NCI-H748 treated with DMSO at 0.1 percent for 48 hours (cell line): ENCODE data around the gene SMARCA4.

Experiments used
- DNase-seq: peaks from one replicate; lab custom pipeline; 2025; lab: John Stamatoyannopoulos, UW

The SMARCA4 gene

DNA sequence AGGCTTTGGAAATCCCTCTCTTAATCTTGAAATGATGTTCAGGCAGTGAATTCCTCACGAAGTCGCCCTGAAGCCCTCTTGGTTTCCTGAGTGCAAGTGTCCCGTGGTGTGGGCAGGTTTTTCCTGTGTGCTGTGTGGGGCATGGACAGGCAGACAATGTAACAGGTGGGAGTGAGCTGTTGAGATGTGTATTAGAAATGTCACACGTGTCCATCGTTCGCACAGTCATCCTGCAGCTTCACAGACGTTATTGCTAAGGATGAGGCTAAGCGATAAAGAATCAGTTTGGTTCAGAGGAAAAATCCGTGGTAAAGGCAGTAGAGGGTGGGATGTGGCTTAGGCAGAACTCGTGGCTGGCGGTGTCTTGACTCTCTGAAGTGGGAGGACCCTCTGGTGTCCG is 51.7 kb downstream of the SMARCA4 start:
- DNase-seq = no peak

- DNase-seq = no peak
These were observed 52.9 kb downstream of the SMARCA4 start for GRCh38 chr19:11013771-11014170.

- DNase-seq = no peak
These were observed 53.6 kb downstream of the SMARCA4 start for GRCh38 chr19:11014403-11014911.

DNA sequence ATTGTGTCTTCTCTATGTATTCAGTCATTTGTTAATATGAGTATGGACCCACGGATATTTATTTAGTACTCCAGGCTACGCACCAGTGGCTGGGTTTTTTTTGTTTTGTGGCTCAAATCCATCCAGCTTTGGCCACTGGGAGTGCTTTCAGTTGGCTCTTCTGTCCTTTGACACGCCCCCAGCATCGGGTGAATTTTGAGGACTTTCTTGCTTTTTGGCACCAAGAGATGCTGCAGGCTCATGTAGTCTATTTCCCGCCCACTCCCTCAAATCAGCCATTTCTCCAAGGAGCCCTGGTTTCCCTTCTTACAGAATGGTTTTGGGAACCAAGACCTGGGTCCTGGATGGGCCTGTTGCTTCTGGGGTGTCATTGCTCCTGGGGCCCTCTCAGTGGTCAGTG is 55.8 kb downstream of the SMARCA4 start:
- no peak for DNase-seq

GRCh38 chr19:11017275-11018035 is 56.6 kb downstream of the SMARCA4 start:
- no peak for DNase-seq

DNA sequence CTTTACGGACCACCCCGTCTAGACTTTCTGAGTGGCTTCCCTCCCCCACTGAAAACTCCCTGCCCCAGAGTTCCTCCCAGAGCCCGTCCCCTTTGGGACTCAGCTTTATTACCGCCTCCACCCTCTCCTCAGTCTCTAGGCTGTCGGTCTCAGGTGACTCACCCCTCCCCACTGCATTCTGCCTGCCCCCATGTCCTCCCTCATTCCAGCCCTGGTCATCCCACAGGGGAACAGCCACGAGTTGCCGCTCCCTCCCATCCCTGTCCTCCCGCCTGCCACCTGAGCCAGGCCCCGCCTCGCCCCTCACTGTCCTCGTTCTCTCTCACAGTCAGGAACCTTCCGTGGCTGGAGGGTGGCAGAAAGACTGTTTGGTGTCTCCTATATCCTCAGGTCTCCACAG is 57.3 kb downstream of the SMARCA4 start:
- no peak for DNase-seq

GRCh38 chr19:11018763-11019162 is 57.9 kb downstream of the SMARCA4 start:
- DNase-seq = no peak

DNA sequence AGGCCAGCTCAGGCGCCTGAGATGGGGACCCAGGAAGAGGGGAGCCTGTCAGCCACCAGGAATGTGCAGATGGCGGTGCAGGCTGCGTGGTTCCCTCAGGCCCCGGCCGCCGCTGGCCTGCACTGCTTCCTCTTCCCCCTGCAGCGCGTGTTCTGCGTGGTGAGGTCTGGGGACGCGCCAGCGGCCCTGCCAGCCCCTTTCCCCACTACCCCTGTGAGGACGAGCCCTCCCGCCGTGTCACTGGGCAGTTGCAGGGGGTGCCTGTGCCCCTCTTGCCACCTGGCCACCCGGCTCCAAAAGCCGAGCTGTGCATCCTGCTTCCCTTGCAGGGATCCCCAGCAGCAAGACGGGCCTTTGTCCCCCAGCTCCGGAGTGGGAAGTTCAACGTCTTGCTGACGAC is 58.4 kb downstream of the SMARCA4 start:
- no peak for DNase-seq

DNA sequence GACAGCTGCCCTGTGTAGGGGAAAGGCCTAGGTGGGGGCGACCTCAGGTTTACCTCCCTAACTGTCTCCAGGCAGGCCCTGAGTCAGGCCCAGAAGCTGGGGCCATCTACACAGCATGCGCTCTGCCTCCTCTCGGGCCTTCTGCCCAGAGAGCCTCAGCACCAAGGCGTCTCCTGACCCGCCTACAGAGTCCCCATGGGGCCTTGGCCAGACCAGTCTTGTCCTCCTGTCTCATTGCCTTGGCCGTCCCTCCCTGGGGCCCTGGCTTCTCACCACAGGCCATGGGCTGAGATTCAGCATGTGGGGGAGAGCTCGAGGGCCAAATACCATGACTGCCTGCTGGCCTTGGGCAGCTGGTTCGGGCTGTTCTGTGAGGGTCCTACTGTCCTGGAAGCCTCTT is 59.0 kb downstream of the SMARCA4 start:
- no peak for DNase-seq

DNA sequence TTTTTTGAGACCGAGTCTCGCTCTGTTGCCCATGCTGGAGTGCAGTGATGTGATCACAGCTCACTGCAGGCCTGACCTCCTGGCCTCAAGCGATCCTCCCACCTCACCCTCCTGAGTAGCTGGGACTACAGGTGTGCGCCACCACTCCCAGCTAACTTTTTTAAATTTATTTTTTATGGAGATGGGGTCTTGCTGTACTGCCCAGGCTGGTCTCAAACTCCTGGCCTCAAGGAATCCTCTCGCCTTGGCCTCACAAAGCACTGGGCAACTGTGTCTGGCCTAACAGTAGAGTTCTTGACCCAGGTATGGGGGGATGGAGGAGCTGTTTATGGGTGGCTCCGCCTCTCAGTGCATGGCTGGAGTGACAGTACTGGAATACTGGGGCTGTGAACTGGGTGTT is 59.6 kb downstream of the SMARCA4 start:
- DNase-seq = no peak

GRCh38 chr19:11020982-11021759 is 60.3 kb downstream of the SMARCA4 start:
- no peak for DNase-seq

GRCh38 chr19:11021760-11022144 is 60.9 kb downstream of the SMARCA4 start:
- DNase-seq = no peak

GRCh38 chr19:11023016-11023415 is 62.2 kb downstream of the SMARCA4 start:
- DNase-seq = no peak

DNA sequence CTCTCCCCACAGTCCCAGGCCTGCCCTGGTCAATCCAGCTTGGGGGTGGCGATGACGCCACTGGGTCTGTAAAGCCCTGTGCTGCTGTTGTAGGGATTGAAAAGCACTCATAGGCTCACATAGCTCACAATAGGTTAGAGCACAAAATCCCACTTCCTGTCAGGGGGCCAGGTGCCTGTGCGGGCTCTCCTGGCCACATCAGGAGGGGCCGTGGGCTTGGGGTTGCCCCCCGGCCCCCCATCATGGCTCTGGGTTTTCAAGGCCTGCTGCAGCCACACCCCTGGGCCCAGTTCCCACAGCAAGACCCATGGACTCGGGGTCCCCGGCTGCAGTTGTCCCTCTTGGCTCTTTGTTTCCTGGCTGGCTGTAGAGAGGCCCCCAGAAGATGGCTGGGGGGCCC is 62.9 kb downstream of the SMARCA4 start:
- DNase-seq = no peak

DNA sequence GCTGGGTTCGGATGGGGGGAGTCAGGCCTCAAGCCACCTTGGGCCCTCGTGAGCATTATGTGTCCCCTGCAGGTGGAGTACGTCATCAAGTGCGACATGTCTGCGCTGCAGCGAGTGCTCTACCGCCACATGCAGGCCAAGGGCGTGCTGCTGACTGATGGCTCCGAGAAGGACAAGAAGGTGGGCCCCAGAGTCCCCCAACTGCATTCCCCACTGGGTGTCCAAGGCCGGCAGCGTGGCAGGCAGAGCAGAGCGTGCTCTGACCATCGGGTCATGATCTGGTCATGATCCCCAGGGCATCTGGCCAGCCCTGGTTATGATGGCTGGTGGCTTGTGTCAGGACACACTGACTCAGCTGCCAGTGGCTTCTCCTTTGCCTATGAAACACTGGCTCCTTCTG is 63.4 kb downstream of the SMARCA4 start:
- no peak for DNase-seq

DNA sequence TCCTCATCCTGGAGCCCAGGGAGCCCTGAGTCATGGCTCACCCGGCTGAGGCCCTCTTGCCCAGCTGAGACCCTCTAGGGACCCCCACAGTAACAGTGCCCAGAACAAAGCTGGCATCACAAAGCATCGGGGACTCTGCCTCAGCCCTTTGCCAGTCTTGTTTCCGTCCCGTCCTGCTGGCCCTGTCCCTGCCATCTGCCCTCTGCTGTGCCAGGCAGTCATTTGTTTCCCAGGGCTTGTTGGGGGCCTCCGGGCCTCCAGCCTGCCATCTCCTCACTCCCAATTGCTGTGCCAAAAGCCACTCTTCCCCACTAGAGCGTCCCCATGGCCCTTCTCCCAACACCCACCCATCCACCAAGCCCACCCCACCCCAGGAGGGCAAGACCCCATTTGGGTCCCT is 64.2 kb downstream of the SMARCA4 start:
- DNase-seq = no peak

DNA sequence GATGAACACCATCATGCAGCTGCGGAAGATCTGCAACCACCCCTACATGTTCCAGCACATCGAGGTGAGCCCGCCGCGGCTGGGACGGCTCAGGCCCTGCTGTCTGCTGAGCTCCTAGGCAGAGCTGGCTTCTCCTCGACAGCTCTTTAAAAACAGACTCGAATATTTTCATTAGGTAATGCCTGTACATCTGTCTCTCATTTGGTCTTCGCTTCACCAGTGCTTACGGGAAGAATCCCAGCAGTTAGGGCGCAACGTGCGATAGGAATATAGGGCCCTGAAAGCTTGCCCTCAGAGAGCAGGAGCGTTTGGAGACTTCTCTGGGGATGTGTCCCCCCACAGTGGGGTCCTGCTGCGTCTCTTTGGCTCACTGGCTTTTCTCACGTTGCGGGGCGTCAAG is 64.6 kb downstream of the SMARCA4 start:
- DNase-seq = no peak

DNA sequence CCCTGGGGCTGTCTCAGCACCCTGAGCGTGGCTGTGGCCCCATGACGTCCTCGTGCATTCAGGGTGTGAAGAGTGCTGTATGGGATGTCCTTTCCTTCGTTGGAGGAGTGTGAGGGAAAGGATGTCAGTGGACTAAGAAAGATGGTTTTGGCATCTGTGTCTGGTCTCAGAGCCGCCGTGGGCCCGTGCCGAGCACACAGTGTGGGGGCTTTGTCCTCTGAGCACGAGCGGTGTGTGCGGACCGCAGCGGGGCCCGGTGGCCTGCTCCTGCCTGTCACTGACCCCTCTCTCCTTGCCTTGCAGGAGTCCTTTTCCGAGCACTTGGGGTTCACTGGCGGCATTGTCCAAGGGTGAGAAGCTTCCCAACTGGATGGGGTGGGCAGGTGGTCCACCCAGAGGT is 65.2 kb downstream of the SMARCA4 start:
- DNase-seq = no peak

GRCh38 chr19:11027381-11027780 is 66.6 kb downstream of the SMARCA4 start:
- no peak for DNase-seq

- no peak for DNase-seq
These were observed 67.3 kb downstream of the SMARCA4 start for GRCh38 chr19:11028146-11028545.

DNA sequence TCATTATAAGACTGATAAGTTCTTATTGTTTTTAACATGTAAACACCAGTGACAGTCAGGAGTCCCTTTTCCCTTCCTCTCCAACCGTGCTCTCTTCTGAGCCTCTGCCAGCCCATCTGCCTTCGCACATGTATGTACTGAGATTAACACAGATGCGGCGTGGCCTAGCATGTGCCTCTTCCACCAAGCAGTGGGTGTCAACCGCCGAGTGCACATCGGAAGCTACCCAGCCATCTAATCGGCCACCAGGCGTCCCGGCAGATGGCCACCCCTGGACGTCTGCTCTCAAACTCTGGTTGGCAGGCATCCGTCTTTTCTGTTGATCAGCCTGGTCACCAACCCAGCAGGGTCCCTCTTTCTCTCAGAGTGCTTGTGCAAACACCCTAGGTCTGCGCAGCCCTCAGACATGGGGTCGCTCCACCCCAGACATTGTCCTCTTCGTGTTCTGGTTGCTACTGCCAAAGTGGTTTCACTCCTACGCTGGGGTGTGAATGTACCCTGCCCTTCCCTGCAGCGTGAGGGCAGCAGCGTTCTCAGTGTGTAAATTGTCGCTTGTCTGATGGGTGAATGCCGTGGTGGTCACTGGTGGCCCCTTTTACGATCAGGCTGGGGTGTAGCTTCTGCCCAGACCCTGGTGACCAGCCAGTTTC is 70.7 kb downstream of the SMARCA4 start:
- no peak for DNase-seq

DNA sequence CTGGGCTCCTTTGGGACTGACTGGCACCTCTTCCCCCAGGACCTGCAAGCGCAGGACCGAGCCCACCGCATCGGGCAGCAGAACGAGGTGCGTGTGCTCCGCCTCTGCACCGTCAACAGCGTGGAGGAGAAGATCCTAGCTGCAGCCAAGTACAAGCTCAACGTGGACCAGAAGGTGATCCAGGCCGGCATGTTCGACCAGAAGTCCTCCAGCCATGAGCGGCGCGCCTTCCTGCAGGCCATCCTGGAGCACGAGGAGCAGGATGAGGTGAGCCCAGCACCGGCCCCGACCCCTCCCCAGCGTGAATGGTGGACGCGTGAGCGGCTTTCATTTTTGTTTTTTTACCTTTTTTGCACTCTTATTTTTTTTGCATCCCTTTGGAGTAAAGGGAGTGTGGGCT is 72.4 kb downstream of the SMARCA4 start:
- DNase-seq = no peak

DNA sequence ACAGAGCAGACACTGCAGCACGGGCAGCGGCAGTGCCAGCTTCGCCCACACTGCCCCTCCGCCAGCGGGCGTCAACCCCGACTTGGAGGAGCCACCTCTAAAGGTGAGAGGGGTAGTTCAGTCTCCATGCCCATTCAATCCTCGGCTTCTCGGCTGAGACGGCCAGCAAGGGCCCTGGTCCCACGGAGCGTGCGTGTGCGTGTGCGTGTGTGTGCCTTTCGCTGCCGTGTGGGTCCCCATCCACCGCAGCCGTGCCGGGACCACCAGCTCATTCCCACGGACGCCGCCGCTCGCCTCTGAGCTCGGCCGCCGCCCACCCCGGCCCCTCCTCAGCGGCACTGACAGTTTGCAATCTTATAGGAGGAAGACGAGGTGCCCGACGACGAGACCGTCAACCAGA is 72.9 kb downstream of the SMARCA4 start:
- DNase-seq = no peak
